ENCODE measurements around the gene CARNS1. TPM values are rescaled to one million over a fixed set of nuclear protein-coding genes. Genes with fewer than 3 reads are reported as not detected.
A peak's percentile ranks its signal among the peaks of the same experiment; 100 is the strongest.

CARNS1 gene
- total RNA-seq, 4 donors from 2014 or later: 0.27 to 4.4 (median 0.43) TPM

- in situ Hi-C loops (cut with MboI; ENCODE audit: low pct_ligation_motif_present in 1 of 4, low pct_unique_long_range_greater_than_20kb in 1 of 4, low sequenced_read_pairs in 3 of 4): no loop called here
- H3K36me3 ChIP-seq: peaks cover 0 to 20% (median 7%) of the 10 kb centered on the region in 4 donors
Observed at GRCh38 chr11:67434395-67434881, 19.0 kb downstream of the CARNS1 start.

GRCh38 chr11:67435031-67435726, 19.7 kb downstream of the CARNS1 start:
- no peak for DNase-seq
- H3K27me3 ChIP-seq: no peaks in the 10 kb centered on the region
- peak overlapping the region in 2 of 4 donors; percentile 72 to 83 for H3K27ac ChIP-seq
- 70% methylated on average over 26 of the region's 26 CpGs; no CpG with 5 or more reads in 1 of the 2 donors for WGBS, 2 donors (ENCODE audit: low coverage in 1 of 2)
- intact Hi-C loops (cut with DNase I; ENCODE audit: low total_unique reads): no loop called here
- in situ Hi-C loops (cut with MboI; ENCODE audit: low pct_ligation_motif_present in 1 of 4, low pct_unique_long_range_greater_than_20kb in 1 of 4, low sequenced_read_pairs in 3 of 4): no loop called here
- peaks cover 0 to 19% (median 8%) of the 10 kb centered on the region in 4 donors for H3K4me1 ChIP-seq
- H3K9me3 ChIP-seq: no peaks in the 10 kb centered on the region
- peaks cover 0 to 20% (median 7%) of the 10 kb centered on the region in 4 donors for H3K36me3 ChIP-seq
- peak overlapping the region in 1 of 4 donors; percentile 41 for H3K4me3 ChIP-seq
- no peak for TF ChIP-seq POLR2AphosphoS5 (IDR thresholded peaks at IDR 0.05)
- no peak for TF ChIP-seq EP300 (IDR thresholded peaks at IDR 0.05; ENCODE audit: low read depth)
- no peak for TF ChIP-seq POLR2A (IDR thresholded peaks at IDR 0.05)
- no peak for TF ChIP-seq CTCF (IDR thresholded peaks at IDR 0.05)

More at GRCh38 chr11:67434395-67434881, 19.0 kb downstream of the CARNS1 start:
- 87% methylated on average over 21 of the region's 23 CpGs; no CpG with 5 or more reads in 1 of the 2 donors for WGBS, 2 donors (ENCODE audit: low coverage in 1 of 2)
- Histone ChIP-seq H3K9me3 (no peaks in the 10 kb centered on the region), H3K4me1 (peaks cover 2 to 17% (median 10%) of the 10 kb centered on the region in 4 donors), H3K27me3 (no peaks in the 10 kb centered on the region), H3K27ac (no peak overlapping the region), H3K4me3 (no peak overlapping the region)
- intact Hi-C loops (cut with DNase I; ENCODE audit: low total_unique reads): no loop called here
- TF ChIP-seq EP300 (IDR thresholded peaks at IDR 0.05; ENCODE audit: low read depth) (no peak), POLR2AphosphoS5 (IDR thresholded peaks at IDR 0.05) (no peak), CTCF (IDR thresholded peaks at IDR 0.05) (no peak), POLR2A (IDR thresholded peaks at IDR 0.05) (no peak)
- DNase-seq: no peak

GRCh38 chr11:67435727-67436458, 20.4 kb downstream of the CARNS1 start:
- H3K36me3 ChIP-seq: peaks cover 0 to 20% (median 7%) of the 10 kb centered on the region in 4 donors
- intact Hi-C loops (cut with DNase I; ENCODE audit: low total_unique reads): no loop called here

GRCh38 chr11:67436459-67437081, 21.1 kb downstream of the CARNS1 start:
- intact Hi-C loops (cut with DNase I; ENCODE audit: low total_unique reads) (no loop called here), in situ Hi-C loops (cut with MboI; ENCODE audit: low pct_ligation_motif_present in 1 of 4, low pct_unique_long_range_greater_than_20kb in 1 of 4, low sequenced_read_pairs in 3 of 4) (no loop called here)
- Histone ChIP-seq H3K4me1 (peaks cover 0 to 27% (median 12%) of the 10 kb centered on the region in 4 donors), H3K4me3 (peak overlapping the region in 2 of 4 donors; percentile 15 to 41), H3K27ac (peak overlapping the region; percentile 72 to 83 (median 74)), H3K9me3 (no peaks in the 10 kb centered on the region), H3K36me3 (peaks cover 0 to 20% (median 5%) of the 10 kb centered on the region in 4 donors), H3K27me3 (no peaks in the 10 kb centered on the region)
- WGBS, 2 donors (ENCODE audit: low coverage in 1 of 2): 44 to 45% methylated on average over 6 of the region's 6 CpGs
- TF ChIP-seq POLR2A (IDR thresholded peaks at IDR 0.05) (no peak), POLR2AphosphoS5 (IDR thresholded peaks at IDR 0.05) (no peak), CTCF (IDR thresholded peaks at IDR 0.05) (no peak), EP300 (IDR thresholded peaks at IDR 0.05; ENCODE audit: low read depth) (no peak)
- peak; percentile 78 for DNase-seq

More at GRCh38 chr11:67435727-67436458, 20.4 kb downstream of the CARNS1 start:
- peak overlapping the region; percentile 72 to 83 (median 74) for H3K27ac ChIP-seq
- peak overlapping the region in 1 of 4 donors; percentile 41 for H3K4me3 ChIP-seq
- in situ Hi-C loops (cut with MboI; ENCODE audit: low pct_ligation_motif_present in 1 of 4, low pct_unique_long_range_greater_than_20kb in 1 of 4, low sequenced_read_pairs in 3 of 4): no loop called here
- TF ChIP-seq POLR2AphosphoS5 (IDR thresholded peaks at IDR 0.05) (peak in 1 of 3 donors; percentile 4), POLR2A (IDR thresholded peaks at IDR 0.05) (peak; percentile 13), EP300 (IDR thresholded peaks at IDR 0.05; ENCODE audit: low read depth) (no peak)
- WGBS, 2 donors (ENCODE audit: low coverage in 1 of 2): 76% methylated on average over 33 of the region's 38 CpGs; no CpG with 5 or more reads in 1 of the 2 donors
- H3K9me3 ChIP-seq: no peaks in the 10 kb centered on the region
- no peak for DNase-seq
- H3K27me3 ChIP-seq: no peaks in the 10 kb centered on the region
- peaks cover 0 to 24% (median 10%) of the 10 kb centered on the region in 4 donors for H3K4me1 ChIP-seq
